GM21825 (cell line): ENCODE measurements around the gene RPS4Y1.
"Not testable (repeated sequence)": the region's sequence is repeated elsewhere in the genome, so short reads cannot be mapped to it uniquely, and the experiment has no call there.

Source experiments
- ATAC-seq: cut with Tn5 transposase; IDR thresholded peaks from one replicate; pipeline ENCODE4 v1.9.1; 2021; ENCODE audit warnings: mild to moderate bottlenecking, moderate library complexity; ENCODE audit not compliant: unreplicated experiment

Gene RPS4Y1

GRCh38 chrY:2841471-2841893 lies at the start of gene RPS4Y1:
Gene RPS4Y1 (plus strand): TSS chrY:2841602. CDS start chrY:2841625, 23 bp downstream.
- no peak for ATAC-seq

GRCh38 chrY:2796977-2797523 lies 44.4 kb upstream of the RPS4Y1 start:
- ATAC-seq, result no peak

- no peak for ATAC-seq
Measured at GRCh38 chrY:2797991-2798390, 43.4 kb upstream of the RPS4Y1 start.

GRCh38 chrY:2800246-2800645 lies 41.2 kb upstream of the RPS4Y1 start:
- no peak for ATAC-seq

- not testable (repeated sequence) for ATAC-seq
Measured at GRCh38 chrY:2817146-2817896, 24.1 kb upstream of the RPS4Y1 start.

GRCh38 chrY:2824471-2824870 lies 16.9 kb upstream of the RPS4Y1 start:
- ATAC-seq, result no peak

GRCh38 chrY:2828497-2828896 lies 12.9 kb upstream of the RPS4Y1 start:
- ATAC-seq, result no peak

GRCh38 chrY:2835230-2835629 lies 6.2 kb upstream of the RPS4Y1 start:
- ATAC-seq, result no peak

GRCh38 chrY:2837078-2837477 lies 4.3 kb upstream of the RPS4Y1 start:
- no peak for ATAC-seq

GRCh38 chrY:2837932-2838331 lies 3.5 kb upstream of the RPS4Y1 start:
- ATAC-seq, result no peak

- ATAC-seq, result no peak
Measured at GRCh38 chrY:2846791-2847190, 5.4 kb downstream of the RPS4Y1 start.

GRCh38 chrY:2848384-2848783 lies 7.0 kb downstream of the RPS4Y1 start:
- ATAC-seq, result no peak

GRCh38 chrY:2849368-2849767 lies 8.0 kb downstream of the RPS4Y1 start:
- no peak for ATAC-seq

GRCh38 chrY:2854145-2854774 lies 12.9 kb downstream of the RPS4Y1 start:
- ATAC-seq, result no peak

GRCh38 chrY:2857068-2857467 lies 15.7 kb downstream of the RPS4Y1 start:
- no peak for ATAC-seq

- ATAC-seq, result no peak
Measured at GRCh38 chrY:2857686-2858085, 16.3 kb downstream of the RPS4Y1 start.

- ATAC-seq, result no peak
Measured at GRCh38 chrY:2859782-2860181, 18.4 kb downstream of the RPS4Y1 start.

- ATAC-seq, result no peak
Measured at GRCh38 chrY:2860511-2860910, 19.1 kb downstream of the RPS4Y1 start.

- no peak for ATAC-seq
Measured at GRCh38 chrY:2866581-2866980, 25.2 kb downstream of the RPS4Y1 start.

GRCh38 chrY:2867469-2867868 lies 26.1 kb downstream of the RPS4Y1 start:
- ATAC-seq, result no peak

GRCh38 chrY:2868035-2868607 lies 26.7 kb downstream of the RPS4Y1 start:
- ATAC-seq, result no peak

GRCh38 chrY:2872234-2872633 lies 30.8 kb downstream of the RPS4Y1 start:
- ATAC-seq, result not testable (repeated sequence)
